Stromal cell of bone marrow (primary cell): ENCODE results near the gene ADAMTS5.

Experiments
- DNase-seq: peaks from one replicate; pipeline ENCODE4 v3.0.0-alpha.2; 2012; ENCODE audit warnings: low read depth

ADAMTS5 gene

DNA sequence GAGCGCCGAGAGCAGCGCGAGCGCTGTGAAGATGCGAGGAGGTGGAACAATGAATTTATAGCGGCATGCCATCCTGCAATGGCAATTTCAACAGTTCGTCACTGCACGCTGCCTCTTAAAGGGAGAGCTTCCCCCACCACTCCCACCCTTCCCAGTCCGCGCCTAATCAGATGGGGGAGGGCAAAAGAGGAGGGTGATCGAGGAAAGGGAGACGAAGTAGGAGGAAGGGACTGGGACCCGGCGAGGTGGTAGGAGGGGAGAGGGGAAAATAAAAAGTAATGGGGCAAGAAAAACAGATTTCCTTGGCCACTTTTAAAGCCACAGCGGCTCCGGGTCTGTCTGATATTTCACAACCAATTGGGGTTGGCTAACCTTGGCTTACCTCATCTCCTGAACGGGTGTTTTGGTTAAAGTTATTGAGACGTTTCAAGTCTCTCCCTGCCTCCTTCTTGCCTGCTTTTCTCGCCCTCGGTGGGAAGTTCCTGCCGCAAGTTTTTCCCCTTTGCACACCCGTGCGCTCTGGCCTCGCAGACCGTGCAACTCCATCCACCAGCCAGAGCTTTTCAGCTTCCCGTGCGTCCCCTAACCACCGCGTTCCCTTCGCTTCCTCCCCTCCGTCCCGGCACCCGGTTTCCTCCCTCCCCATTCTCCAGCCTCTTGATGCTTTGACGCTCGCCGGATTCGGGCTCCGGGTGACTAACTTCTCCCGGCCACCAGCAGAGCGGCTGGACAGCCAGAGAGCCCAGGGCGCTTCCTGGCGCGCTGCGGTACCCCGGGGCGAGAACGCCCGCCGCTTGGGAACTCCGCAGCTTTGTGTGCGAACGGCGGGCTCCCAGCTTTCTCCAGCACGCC is at the start of gene ADAMTS5:
Gene ADAMTS5 (minus strand): TSS at position 27 of the 852 bp plus-strand sequence. CDS start 697 bp downstream, outside the sequence.
- peak; percentile 67 for DNase-seq

DNA sequence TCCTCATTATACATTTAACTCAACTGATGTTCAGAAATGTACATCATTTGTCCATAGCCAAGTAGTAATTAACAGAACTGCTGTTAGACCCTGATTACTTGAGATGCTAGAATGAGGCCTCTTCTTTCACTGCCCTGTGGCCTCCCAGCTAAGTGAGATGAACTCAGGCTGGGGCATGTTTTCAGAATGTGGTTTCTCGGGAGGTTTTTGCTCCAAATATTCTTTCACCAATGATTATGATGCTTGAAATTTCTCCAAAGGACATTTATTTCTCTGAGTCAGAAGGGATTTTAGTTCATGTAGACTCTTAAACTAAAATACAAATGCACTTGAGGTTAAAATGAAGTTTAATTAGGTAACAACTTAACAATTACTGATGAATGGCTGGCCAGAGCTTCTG is 34.6 kb upstream of the ADAMTS5 start:
- DNase-seq, result peak; percentile 48

DNA sequence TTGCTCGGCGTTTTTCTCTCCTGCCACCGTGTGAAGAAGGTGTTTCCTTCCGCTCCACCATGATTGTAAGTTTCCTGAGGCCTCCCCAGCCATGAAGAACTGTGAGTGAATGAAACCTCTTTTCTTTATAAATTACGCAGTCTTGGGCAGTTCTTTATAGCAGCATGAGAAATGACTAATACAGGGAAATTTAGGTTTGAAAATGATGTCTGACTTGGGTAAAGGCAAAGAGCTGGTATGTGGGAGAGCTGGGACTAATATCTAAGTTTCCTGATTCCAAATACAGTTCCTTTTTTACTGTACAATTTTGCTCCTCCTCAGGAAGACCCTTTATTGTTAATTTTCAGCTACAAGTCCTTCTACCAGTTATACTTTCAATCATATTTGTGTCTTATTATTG is 16.7 kb upstream of the ADAMTS5 start:
- DNase-seq, result no peak

- DNase-seq, result no peak
Observed at GRCh38 chr21:26982767-26983166, 15.9 kb upstream of the ADAMTS5 start.

DNA sequence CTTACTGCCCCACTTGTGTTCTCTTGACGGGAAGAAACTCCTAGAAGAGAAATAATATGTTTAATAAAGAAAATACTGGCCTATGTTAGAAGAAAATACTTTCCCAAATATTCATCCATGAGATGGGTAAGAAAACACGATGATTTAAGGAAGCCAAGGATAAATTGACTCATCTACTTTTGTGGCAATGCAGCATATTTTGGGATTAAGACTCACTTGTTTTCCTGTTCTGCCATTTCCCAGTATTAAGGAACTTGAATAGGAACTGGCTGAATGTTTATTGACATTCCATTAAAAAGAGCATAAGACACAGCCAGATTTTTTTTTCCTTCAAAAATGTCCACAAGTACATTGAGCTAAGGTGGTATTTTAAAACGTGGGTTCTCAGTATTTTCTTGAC is 10.9 kb upstream of the ADAMTS5 start:
- peak; percentile 81 for DNase-seq

GRCh38 chr21:26973226-26973625 is 6.3 kb upstream of the ADAMTS5 start:
- no peak for DNase-seq

- DNase-seq, result no peak
Observed at GRCh38 chr21:26972192-26972591, 5.3 kb upstream of the ADAMTS5 start.

DNA sequence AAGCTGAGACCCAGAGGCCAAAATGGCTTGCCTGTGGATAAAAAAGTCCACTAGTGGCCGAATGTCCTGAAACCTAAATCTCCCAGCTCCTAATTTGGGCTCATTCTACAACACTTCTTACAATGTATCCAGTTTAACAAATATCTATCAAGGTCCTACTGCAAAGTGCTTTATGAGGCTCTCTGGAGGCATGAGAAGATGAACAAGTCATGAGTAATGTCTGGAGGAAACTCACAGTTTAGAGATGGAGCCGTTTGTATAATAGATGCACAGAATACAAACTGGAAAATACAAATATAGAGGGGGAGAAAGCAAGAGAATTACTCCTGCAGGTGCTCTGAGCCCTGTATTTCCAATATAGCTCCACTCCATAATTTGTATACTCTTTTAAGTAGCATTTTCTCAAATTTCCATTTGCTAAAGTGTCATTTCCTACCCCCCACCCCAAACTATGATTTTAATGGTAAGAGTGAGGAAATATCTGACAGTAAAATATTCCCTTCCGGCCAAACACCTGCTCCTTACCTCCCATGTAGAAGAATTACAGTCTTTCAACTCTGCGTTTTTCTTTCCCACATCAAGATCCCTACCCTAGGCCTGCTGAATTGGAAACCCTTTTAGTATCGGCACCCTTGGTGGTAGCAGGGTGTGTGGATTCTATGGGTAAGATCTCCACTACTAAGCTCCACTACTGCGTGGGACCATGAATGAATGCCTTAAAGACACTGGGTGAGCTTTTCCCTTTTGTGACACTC is 3.3 kb upstream of the ADAMTS5 start:
- no peak for DNase-seq

GRCh38 chr21:26966649-26967061 is 233 bp downstream of the ADAMTS5 start:
- no peak for DNase-seq

DNA sequence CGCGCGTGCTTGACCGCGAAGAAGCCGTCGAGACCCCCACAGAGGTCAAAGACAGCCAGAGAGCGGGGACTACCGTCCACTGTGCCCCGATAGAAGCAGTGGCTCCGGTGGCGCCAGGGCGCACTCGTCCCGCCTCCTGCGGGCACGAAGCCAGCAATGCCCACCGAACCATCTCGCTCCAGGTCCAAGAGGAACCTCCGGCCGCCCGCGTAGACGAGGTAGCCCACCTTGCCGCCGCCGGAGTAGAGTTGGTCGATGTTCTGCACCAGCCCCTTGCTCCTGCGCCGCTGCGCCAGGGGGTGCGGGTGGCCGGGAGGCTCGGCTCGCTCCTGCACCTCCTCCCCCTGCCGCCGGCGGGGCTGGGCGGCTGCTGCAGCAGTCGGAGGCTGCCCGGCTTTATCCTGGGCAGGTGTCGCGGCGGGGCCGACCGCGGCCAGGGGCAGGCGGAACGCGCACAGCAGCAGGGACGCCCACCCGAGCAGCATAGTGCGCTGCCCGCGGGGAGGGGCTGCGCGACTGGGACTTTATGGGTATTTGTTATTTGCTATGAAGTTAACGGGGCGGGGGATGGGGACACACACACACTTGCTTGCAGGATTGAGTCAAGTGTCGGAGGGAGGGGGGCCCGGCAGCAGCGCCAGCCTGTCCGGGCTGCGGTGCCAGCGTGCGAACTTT is 844 bp downstream of the ADAMTS5 start:
- DNase-seq, result no peak

DNA sequence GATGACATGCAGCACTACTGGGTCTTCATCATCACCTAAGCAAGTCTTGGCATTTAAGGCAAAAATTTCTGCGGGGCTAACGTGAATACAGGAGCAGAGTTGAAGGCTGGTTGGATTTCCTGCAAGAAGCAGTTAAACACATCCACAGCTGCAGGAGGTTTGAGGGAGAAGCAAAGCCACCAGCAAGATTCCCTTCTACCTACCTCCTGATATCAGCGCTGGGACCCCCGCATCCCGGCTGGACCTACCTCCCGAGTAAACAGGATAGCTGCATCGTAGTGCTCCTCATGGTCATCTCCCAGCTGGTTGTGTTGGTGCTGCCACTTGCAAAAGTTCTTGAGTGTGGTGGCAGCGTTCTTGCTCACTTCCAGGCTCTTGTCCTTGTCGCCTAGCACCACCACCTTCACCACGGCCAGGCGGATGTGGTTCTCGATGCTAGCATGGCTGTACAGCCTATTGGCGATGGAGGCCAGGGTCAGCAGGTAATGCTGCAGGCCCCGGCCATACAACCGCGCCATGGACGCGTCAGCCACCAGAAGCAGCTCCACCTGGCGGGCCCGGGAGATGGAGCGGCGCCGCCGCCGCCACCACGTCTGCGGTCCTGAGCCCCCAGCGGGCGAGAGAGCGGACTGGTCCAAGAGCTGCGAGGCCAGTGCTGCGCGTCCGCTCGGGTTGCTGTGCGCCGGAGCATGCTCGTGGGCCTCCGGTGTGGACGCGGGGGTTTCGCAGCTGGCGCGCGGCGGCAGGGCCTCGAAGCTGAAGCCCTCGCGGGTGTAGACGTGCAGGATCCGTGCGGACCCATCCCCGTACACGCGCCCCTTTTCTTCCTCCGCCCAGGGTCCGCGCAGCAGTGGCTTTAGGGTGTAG is 1.6 kb downstream of the ADAMTS5 start:
- DNase-seq, result no peak

DNA sequence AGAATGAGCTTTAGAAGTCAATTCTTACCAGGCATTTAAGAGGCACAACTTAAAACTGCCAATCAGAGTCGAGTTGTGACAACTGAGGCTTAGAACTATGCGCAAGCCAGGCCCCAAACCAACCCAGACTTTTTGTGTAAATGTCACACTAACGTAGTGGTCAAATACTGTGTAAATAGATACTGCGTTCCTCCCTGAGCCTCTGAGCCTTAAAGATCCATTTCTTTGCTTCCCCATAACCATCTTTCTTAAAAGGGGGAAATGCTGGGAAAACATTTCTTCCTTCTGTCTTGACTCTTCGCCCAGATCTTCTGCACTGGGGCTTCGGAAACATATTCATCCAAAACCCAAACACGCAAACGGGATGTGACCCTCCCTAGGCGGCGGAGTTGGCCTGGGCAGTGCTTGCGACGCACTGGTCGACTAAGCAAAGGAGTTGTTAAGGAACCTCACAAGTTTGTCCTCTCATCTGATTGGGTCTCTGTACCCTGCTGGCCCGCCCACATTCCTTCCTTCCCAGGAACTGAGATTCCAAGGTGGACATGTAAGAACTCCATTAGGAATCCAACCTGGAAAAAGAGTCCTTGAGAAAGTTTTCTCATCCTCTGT is 2.6 kb downstream of the ADAMTS5 start:
- DNase-seq, result peak; percentile 78

GRCh38 chr21:26962621-26963181 is 4.2 kb downstream of the ADAMTS5 start:
- peak; percentile 62 for DNase-seq

- no peak for DNase-seq
Observed at GRCh38 chr21:26961698-26962097, 5.2 kb downstream of the ADAMTS5 start.

DNA sequence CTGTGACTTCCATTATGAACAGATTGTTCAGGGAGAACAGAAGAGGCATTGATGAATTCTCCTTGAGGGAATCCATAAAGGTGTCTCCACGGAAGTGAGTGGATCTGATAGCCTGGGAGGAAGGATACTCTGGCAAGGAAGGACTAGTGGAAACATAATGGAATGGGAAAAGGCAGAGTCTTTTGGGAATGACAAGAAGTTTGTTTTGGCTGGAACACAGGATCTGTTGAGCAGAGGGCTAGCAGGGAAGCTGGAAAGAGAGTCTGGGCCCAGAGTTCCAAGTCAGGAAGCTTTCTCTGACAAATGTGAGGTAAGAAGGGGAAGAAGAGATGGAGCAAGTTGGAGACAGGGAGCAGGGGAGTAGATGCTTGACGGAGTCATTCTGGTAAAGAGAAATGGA is 8.1 kb downstream of the ADAMTS5 start:
- no peak for DNase-seq

- no peak for DNase-seq
Observed at GRCh38 chr21:26956813-26957212, 10.1 kb downstream of the ADAMTS5 start.

DNA sequence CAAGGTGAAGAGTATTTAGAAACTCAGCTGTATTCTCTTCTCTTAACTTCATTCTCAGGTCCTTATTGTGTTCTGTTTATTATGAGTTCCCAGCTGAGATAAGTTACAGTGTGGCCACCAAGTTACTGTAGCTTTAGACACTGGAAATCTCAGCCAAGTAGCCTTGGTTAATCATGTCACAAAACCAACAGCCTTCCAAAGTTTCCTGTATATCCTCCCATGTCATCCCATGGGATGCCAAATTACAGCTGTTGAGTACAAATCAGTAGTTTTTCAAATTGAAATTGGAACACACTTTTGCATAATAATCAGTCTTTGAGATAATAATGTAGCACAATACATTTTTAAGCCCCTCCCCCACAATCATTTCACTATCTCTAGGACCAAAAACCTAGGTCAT is 10.7 kb downstream of the ADAMTS5 start:
- DNase-seq, result no peak

DNA sequence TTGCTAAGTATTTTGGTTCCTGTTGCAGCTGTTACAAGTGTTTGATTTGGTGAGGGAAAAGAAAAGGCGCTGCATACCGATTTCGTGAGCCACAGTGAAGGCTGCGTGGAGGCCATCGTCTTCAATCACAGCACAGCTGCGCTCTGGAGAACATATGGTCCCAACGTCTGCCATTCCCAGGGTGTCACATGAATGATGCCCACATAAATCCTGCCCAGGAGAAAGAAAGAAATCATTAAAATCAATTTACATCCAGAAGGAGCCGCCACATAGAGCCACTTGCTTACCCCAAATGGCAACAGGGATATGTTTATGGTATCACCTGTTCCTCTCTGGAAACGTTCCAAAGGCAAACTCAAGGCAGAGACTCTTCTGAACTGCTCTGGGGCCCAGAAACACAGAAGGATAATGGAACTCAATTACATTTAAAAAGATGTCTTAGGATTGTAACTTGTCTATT is 12.2 kb downstream of the ADAMTS5 start:
- no peak for DNase-seq

GRCh38 chr21:26952374-26953066 is 14.4 kb downstream of the ADAMTS5 start:
- no peak for DNase-seq

DNA sequence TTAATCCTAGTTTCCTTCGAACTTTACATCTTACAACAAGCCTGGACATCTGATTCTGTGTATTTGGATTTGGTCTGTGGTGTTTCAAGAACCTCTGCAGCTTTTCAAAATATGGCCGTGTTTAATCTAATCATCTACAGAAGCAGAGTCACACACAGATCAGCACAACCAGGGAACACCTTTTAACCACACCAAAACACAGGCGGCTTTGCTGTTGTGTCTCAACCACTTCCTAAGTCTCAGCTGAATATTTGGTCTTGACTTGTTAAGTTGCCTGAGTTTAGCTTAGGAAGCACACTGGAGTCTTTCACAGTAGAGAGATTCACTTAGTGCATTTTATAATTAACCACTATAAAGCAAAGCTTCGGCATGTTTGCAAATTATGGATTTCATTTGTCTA is 17.1 kb downstream of the ADAMTS5 start:
- no peak for DNase-seq
